Stimulated activated CD8-positive, alpha-beta memory T cell treated with anti-CD3 and anti-CD28 coated beads, Interleukin-7, amount 100 ng/mL, for 1 hour (primary cell): Measurements from ENCODE around the gene GPATCH2L.

Source experiments
- DNase-seq, 2 donors: peaks; one replicate each; pipeline ENCODE4 v3.0.0-alpha.2; 2020; ENCODE audit warnings: low read depth in 2 of 2

Gene GPATCH2L

DNA sequence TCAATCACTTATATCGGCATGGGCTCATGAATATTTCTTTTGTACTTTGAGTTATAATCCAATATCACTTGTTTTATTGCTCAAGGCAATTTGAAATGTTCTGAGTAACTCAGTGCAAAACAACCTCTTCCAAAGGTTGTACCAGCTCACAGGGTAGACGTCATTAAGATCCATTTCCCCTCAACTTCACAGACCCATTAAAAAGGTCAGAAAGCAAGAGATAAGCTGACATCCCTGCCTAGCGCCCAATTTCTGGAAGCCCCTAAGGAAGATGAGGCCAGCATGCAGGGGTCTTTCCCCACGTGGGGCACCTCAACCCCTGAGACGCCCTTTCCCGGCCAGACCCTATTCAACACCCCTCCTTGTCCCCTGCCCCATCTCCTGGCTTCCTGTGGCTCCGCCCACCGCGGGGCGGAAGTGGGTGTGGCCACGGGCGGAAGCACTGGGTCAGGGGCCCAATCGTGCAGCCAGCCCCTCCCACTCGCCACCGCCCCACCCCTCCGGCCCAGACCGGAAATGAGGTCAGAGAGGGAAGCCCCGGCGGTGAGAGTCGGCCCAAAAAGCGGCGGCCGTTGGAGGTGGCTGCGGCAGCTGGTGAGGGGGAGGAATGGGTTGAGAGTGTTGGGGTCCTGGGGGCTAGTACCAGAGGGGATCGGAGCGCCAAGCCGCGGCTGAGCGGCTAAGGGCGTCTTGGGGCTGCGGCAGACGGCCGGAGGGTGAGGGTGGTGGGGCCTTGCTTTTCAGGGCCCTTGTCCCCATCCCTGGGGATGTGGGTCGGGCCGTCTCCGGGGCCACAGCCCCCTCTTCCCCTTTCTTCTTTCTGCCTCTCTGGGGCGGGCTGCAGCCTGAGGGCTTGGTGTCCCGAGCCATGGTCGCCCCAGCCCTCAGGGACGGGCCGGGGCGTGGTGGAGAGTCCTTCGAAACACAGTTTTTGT is at the start of gene GPATCH2L:
Gene GPATCH2L, plus strand, starts transcription at position 525 of the 935 bp plus-strand sequence. CDS start 2,442 bp downstream, outside the sequence.
- DNase-seq = peak; percentile 95 to 96

DNA sequence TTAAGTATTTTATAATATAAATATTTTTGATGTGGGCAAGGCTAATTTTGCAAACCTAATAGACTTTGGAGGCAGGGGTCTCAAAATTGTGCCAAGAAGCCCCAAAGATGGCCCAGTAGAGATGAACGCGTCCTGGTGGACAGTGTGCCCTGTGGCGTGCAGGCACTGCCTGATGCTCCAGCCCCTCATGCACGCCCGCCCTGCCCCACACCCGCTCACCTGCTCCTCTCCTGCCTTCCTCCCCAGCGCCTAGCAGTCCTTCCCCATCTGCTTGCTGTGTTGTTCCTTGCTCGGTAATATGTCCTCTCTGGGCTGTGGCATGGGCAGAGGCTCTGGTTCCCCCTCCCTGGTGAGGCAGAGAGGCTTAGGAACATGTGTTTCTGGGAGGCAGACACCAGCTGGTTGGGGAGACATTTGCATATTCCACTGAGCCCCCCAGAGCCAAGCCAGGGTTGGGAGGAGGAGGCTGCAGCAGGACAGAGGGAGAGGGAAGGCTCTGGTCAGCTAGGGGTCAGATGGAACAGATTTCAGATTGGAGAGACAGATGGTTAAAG is 46.8 kb upstream of the GPATCH2L start:
- no peak for DNase-seq

DNA sequence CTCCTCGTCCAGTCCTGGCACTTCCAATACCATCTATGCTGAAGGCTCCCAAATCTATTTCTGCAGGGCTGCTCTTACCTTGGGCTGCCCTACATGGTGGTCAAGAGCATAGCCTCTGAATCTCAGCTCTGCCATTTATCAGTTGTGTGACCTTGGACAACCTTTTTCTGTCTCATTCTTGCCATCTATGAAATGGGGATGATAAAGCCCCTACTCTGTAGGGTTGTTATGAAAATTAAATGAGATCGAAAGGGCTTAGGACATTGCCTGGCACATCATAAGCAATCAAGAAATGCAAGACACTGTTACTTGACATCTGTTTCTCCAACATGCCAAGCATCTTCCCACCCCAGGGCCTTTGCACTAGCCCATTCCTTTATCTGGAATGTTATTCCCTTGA is 45.5 kb upstream of the GPATCH2L start:
- no peak for DNase-seq

DNA sequence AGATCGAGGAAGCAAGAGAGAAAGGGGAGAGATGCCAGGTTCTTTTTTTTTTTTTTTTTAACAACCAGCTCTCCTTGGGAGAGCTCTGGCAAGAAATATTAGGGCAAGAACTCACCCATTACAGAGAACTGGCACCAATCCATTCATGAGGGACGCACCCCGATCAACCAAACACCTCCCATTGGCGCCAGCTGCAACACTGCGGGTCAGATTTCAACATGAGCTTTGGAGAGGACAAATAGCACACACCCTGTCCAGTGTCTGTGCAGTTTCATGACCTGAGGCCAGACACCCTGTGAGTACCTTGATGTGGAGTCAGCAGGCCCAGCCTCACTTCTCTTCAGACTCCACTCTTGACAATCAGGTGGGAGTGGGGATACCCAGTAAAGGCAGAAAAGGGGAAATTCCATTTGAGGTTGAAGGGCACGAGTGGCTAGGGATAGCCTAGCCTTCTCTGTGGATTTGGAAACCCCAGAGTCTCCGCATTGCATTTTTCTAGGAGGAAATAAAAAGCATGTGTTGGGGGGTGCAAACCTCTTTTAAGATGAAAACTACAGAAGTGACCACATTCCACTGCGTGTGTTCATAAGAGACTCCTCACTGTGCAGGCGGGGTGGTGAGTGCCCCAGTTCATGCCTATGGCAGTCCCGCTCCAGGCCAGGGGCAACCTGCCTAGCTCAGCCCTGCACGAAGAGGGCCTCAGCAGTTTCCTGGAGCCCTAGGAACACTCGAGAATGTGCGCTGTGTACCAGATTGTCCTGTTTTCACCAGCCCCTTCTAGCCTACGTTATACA is 42.4 kb upstream of the GPATCH2L start:
- DNase-seq = no peak

DNA sequence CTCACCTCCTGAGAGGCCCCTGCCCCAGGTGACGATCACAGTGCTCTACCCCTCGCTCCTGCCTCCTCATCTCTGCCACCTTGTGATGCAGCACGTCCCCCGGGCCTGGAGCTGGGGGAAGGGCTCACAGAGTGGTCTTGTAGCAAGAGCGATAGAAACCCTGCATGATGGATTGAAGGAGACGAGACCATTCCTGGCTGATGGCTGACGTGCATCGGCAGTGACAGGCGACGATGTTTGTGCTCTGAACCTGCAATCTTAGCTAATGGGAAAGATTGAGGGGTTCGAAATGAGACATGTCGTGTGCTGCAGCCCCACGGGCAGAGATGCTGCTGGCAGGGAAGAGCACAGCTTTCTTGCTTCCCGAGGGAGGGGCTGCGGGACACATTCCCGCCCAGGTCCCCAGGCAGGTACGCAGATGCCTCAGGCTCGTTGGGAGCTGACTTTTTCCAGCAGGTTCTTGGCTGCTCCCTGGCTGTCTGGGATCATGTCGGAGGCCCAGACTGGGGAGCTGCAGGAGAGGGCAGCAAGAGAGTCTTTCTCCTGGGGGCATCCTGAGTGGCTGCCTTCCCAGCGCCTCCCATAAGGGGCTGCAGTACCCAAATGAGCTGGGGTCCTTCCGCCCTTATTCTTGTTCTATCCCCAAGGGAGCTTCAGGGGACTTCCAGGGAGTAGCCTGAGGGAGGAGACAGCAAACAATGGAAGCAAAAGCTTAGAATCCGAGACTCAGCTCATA is 38.7 kb upstream of the GPATCH2L start:
- no peak for DNase-seq

DNA sequence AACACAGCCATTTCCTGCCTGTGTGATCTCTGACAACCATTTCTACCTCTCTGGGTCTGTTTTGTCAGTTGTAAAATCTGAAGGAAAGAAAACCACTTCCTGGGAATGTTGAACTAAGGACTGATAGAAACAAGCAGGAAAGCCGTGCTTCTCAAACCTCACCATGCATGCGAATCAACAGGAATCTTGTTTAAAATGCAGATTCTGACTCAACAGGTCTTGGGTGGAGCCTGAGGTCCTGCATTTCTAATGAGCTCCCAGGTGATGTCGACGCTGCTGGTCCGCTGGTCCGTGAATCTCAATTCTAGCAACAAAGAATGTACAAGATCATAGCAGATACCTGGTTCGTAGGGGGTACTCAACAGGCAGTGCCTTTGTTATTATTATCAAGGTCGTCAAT is 38.0 kb upstream of the GPATCH2L start:
- DNase-seq = no peak

DNA sequence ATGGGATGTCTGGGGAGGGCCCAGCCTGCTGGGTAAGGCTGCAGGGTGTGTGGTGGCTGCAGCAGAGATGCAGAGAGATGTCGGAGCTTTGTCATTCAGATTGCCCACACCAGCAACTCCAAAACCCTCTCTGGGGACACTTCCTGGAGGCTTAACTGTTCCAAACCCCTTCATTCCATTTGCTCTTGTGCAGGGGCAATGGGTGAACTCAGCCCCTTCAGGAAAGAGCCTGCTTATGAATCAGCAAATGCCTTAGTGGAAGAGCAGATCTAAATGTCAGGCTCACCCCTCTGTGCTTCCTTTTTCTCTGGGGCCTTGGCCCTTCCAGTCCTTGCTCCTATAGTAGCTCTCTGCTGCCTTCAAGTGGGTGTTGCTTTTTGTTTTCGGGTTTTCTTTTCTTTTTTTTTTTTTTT is 36.7 kb upstream of the GPATCH2L start:
- DNase-seq = no peak

DNA sequence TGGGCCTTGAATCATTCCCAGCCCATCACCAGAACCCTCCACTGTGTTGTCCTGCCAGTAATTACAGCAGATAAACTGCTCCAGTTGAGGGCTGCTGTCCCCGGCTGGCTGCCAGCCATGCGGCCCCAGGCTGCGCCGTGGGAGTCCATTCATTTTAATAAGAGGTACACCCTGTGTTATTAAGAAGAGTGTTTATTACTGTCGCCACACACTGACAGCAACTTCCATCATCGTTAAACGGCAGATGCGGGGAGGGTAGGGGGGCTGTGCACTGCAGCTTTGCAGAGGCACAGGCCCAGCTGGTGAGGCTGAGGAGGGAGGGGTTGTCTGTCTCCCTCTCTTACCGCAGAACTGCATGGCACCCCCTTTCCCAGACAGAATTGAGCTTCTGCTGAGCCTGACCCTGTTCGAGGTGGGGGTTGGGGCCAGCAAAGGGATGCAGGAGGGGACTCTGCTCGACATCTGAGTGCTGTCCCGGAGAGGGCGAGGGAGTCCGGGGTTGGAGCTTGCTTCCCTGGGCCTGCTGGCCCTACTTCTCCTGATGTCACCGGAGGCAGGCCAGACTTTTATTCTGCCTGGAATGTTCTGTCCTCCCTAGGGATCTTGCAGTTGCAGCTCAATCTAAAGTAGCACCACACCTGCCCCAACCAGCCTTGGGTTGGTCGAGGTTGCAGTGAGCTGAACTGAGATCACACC is 33.8 kb upstream of the GPATCH2L start:
- no peak for DNase-seq

DNA sequence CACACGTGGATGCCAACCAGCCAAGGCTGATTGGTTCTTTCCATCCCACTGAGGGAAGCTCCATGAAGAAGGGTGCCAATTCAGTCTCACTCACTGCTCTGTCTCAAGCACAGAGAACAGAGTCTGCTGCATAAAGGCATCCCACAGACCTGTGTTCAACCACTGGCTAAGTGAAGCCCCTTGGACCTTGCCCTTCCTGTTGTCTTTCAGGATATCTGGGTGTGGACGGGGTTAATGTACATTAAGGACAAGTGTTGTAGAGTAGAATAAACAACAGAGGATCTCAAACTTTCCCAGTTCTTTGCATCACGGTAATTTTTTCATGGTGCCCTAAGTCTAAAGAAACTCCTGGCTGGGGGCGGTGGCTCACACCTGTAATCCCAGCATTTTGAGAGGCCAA is 33.1 kb upstream of the GPATCH2L start:
- DNase-seq = no peak

DNA sequence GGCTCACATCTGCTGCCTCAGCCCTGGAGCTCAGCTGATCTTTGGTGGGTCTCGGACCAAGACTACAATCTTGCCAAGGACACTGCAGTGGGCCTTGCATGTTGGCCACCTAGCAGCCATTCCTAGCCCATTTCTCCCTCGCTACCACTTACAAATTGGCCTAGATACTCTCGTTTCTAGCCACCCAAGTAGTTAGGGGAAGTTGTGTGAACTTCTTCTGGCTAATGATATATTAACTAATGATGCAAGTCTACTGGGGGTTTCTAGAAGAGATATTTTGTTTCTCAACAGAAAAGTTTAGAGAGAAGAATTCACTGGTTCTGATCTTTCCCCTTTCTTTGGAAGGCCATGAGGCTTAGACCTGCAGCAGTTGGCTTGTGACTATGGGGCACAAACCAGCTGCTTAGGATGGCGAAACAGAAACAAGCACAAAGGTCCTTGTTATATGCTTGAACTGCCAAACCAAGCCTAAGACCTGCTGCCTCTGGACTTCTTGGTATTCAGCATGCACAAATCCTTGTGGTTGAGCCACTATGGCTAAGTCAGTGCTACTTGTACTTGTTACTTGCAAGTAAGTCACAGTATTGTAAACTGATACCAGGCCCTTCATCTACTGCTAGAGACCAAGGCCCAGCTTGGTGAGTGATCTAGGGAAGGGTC is 30.5 kb upstream of the GPATCH2L start:
- no peak for DNase-seq

DNA sequence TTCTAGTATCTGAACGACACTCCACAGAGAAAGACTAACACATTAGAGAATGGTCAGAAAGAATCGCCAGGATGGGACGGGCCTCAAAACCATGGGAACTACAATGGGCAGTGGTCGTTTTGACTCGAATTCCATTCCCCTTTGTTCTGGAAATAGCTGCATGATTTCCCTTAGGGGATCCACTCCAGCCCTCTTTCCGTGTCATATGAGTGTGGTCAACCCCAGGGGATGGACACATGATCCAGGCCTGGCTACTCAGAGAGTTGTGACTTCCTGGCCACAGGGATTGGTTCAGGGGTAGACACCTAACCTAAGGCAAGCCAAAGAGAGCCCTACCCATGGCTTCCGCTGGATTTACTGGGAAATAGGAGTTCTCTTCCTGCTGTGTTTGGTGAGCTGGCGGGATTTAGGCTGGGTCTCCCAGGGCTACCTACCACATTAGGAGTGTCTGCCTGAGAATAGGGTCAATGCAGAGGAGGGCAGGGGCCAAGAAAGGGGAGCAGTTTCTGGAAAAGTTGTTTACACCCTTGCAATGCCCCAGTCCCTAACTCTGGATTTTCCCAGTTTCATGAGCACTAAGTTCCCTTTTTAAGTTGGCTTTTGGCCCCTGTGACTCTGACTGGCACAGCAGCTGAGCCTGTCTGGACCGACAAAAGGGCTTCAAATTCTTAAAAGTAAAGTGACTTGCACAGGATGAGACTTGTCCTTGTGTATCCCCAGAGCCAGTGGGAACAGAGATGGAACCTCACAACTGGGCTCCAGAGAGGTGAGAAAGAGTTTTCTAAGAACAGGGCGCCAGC is 28.1 kb upstream of the GPATCH2L start:
- no peak for DNase-seq

DNA sequence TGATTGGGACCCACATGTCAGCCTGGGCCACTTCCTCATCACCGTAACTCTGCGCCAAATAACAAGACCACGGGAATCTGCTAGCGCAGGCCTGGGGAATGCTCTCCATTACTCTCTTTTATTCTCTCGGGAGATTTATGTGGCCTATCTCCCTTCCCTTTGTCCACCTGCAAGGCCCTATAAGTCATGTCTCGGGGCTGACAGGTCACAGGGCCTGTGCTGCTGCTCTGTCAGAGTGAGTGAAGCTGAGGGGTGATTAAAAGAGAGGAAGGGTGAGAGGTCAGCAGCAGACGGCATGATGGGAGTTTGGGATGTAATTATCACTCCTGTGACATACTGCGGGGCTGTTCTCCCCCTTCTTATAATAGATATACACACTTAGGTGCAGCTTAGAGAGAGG is 26.2 kb upstream of the GPATCH2L start:
- no peak for DNase-seq

DNA sequence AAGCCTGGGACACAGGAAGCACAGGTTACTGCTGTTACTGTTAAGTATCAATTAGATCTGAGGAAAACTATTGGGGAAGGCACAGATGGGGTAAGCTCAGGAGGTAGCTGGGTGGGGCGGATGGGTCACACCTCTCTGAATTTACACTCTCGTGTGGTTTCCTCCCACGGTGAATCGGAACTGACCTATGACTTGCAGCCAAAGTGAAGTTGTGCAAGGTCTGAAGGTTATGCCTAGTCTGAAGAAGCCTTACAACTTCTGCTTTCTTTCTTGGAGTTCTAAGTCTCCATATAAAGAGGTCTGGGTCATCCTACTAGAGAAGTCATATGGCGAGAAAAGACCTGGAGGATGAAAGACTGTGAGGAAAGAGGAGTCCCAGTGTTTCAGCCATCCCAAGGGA is 25.6 kb upstream of the GPATCH2L start:
- no peak for DNase-seq

DNA sequence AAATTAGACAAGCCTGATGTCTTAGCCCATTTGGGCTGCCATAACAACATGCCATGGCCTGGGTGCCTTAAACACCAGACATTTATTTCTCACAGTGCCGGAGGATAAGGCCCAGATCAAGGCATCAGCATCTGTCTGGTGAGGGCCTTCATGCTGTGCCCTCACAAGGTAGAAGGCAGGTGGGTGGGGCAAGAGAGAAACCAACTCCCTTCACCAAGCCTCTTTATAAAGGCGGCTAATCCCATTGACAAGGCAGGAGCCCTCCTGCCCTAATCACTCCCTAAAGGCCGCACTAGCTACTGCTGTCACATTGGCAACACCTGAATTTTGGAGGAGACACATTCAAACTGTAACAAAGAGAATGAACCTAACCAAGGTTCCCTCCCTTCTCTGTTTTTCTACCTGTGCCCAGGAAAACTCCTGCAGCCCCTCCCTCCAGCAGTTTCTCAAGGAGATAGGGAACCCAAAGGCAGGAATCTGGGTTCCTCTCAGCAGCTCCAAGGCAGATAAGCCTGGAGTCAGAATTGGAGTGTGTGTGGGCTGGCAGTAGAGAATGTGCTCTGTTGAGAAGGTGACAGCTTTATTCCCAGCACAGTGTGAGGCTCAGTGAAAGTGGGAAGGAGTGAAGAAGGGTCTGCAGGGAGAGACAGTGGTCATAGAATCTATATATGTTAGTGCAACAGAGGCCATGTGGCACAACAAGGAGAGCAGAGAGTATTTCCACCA is 21.7 kb upstream of the GPATCH2L start:
- no peak for DNase-seq

DNA sequence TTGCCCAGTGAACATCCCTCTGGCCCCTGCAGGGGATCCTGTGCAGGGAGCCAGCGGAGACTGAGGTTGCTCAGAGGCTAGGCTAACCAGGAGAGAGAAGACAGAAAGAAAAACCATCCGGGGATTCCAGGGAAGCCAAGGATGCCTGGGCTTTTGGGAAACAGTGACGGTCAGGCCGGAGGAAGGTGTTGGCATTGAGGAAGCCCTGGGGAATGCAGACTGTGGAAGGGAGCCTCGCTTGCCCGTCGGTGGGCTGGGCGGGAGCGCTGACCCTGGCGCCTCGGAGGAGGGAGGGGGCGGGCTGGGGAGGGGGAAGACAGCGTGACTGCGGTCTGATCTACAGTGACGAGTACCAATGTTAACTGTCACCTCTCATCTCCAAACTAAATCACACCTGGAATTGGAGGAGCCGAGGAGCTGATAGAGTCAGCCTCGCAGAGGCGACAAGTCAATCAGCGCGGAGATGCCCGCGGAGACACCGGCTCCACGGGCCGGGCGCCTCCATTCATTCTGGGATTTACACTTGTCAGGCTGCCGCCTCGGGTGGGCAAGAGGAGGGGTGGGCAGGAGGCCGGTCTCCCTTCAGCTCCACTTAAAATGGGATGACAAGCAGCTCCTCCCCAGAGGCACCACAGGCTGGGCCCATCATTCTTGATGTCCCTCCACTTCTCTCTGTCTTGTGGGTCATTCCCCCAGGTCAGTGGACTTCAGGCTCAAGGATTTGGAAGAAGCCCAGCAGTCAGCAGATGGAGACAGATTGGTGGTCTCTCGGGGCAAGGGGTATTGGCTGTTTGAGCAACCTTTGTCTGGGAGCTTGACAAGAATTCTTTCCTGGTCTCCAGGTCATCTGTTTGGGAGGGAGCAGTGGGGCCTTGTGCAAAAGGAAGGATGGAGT is 20.4 kb upstream of the GPATCH2L start:
- DNase-seq = no peak

DNA sequence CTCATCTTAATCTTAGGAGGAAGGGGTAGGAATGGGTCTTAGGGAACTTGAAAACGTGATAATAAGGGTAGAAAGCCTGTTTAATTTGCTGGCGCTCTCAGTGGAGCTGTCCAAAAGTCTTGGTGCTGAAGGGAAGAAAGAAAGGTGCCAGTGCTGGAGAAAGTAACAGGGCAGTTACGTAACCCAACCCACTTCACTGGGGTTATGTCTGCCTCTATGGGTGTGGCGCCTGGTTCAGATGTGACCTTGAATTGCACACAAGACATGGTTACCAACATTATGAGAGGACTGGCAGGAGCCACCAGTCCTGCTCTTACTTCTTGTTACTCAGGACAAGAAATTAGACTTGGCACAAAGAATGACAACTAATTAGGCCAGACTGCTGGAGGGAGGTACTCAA is 18.6 kb upstream of the GPATCH2L start:
- DNase-seq = no peak

DNA sequence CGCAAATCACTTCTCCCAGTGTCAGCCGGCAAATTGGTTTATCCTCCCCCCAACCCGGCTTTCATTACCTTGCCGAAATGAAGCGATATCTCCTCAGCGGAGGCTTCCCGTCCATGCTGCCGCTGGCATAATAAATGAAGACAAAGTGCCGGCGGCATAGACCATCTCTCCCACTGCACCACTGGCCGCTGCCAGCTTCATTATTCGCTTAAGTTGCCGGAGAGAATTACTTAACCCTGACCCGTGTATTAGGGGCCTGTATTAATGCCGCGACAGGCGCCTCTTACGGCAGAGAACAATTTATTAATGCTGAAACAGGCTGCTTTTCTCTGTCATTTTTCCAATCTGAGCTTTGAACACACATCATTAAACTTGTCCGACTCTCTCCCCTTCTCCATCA is 17.5 kb upstream of the GPATCH2L start:
- no peak for DNase-seq

DNA sequence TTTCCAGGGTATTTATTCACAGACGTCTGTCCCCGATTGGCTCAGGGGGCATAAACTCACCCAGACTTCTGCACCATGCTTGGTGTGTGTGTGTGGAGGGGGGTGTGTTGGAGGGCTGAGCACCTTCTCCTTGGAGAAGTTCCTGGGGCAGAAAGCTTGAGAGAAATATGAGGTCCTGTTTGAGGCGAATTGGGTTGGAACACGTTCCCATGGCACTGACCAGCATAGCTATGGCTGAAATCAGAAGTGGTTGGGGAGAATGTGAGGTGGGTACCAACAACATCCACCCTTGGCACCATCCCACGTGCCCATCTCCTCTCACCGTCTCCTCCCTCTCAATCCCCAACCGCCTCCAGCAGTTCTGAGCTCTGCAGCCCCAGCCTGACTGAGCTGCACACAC is 16.0 kb upstream of the GPATCH2L start:
- no peak for DNase-seq
